ACC112 (cell line): ENCODE results near the gene BANF2.

ENCODE experiments used
- H2AFZ ChIP-seq: fragments of 200-600 bp; sonication (generic); one replicate; pipeline ENCODE4 v1.6.0; 2017; ENCODE audit warnings: antibody characterized with exemption, low read length; ENCODE audit not compliant: unreplicated experiment
- H3K27ac ChIP-seq: fragments of 200-600 bp; sonication (generic); 2 replicates; pipeline ENCODE4 v1.5.1; 2014; ENCODE audit warnings: low read depth, mild to moderate bottlenecking, antibody characterized with exemption, low read length, moderate library complexity
- H3K27me3 ChIP-seq: fragments of 200-600 bp; sonication (generic); 2 replicates; pipeline ENCODE4 v1.6.1; 2014; ENCODE audit warnings: mild to moderate bottlenecking, antibody characterized with exemption, low read length, moderate library complexity, mixed read lengths; ENCODE audit not compliant: insufficient read depth
- H3K36me3 ChIP-seq: fragments of 200-600 bp; sonication (generic); 2 replicates; pipeline ENCODE4 v1.6.1; 2016; ENCODE audit warnings: mild to moderate bottlenecking, antibody characterized with exemption, low read length, moderate library complexity, mixed read lengths; ENCODE audit not compliant: insufficient read depth
- H3K4me1 ChIP-seq: fragments of 200-600 bp; sonication (generic); one replicate; pipeline ENCODE4 v1.6.1; 2016; ENCODE audit warnings: low read length, mixed read lengths; ENCODE audit not compliant: insufficient read depth, unreplicated experiment, control insufficient read depth
- H3K4me3 ChIP-seq: fragments of 200-600 bp; sonication (generic); 2 replicates; pipeline ENCODE4 v1.5.1; 2014; ENCODE audit warnings: mild to moderate bottlenecking, low read depth, low read length
- H3K79me2 ChIP-seq: fragments of 200-600 bp; sonication (generic); one replicate; pipeline ENCODE4 v1.6.0; 2016; ENCODE audit warnings: low read length; ENCODE audit not compliant: control insufficient read depth, unreplicated experiment, insufficient read depth

BANF2 gene

DNA sequence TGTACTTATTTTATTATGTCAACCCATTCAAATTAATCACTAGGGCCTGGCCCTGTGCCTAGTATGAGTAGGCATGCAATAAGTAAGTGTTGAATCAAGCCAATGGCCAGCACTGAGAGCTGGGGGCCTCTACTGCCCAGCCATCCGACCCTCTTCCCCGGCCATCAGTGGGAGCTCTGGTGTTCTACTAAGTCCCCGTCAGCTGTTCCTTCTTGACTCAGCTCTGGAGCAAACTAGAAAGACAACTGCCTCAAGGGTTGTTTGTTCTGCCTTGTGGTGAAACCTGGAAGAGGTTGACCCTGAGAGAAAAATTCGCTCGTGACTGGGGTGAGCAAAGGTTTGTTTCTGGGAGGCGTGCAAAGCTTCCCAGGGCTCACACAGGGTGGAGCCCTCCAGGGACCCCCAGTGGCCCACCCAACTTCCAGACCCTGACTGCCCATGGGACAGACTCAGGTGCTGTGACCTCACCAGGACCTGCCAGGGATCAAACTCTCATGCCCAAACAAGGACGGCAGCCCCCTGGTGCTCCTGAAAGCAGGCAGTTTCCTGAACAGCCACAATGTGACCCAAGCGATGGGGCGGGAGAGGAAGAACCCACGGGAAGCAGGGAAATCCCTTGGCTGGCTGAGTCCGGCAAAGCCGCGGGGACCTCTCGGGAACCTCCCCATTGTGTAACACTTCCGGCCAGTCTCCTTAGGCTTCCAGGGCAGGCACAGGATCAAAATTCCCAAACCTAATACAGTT lies 50.4 kb downstream of the BANF2 start:
- no peaks in the 10 kb centered on the region for H3K79me2 ChIP-seq
- H3K4me1 ChIP-seq = peaks cover 23% of the 10 kb centered on the region
- no peaks in the 10 kb centered on the region for H3K36me3 ChIP-seq
- peak overlapping the region; percentile 3; the same call in 1 of the 2 replicates for H3K4me3 ChIP-seq
- H2AFZ ChIP-seq = peak overlapping the region; percentile 43
- H3K27ac ChIP-seq = peak overlapping the region; percentile 49; the same call in 1 of the 2 replicates
- H3K27me3 ChIP-seq = peaks cover 22% of the 10 kb centered on the region

DNA sequence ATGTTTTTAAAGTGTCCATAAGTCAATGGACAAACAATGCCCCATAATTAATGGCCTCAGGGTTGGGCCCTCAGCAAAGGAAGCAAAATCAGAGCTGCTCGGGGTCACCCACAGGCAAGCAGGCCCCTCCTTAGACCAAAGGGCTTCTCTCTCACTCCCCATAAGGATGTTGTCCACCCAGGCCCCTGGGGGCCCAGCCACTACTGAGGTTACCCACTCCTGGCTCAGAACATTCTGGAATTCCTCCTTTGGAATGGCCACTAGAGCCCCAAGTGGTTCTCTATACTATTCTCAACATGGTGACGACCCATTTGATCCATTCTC lies 50.9 kb downstream of the BANF2 start:
- no peak overlapping the region for H2AFZ ChIP-seq
- peaks cover 28% of the 10 kb centered on the region for H3K27me3 ChIP-seq
- H3K4me3 ChIP-seq = no peak overlapping the region
- H3K36me3 ChIP-seq = no peaks in the 10 kb centered on the region
- H3K27ac ChIP-seq = peak overlapping the region; percentile 23; the same call in 1 of the 2 replicates
- H3K79me2 ChIP-seq = no peaks in the 10 kb centered on the region
- peaks cover 23% of the 10 kb centered on the region for H3K4me1 ChIP-seq

DNA sequence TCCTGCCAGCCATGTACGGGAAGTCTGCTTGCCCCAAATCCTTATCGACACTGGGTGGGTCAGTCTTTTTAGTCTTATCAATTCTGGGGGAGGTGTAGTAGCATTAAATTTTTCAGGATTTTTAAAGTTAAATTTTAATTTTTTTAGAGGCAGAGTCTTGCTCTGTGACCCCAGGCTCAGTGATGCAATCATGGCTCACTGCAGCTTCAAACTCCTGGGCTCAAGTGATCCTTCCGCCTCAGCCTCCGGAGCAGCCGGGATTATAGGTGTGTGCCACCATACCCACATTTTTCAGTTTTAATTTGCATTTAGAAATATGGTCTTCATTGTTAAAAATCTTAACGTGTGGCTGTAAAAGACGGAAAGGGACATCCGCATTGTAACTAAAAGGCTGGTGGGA lies 51.9 kb downstream of the BANF2 start:
- Histone ChIP-seq H3K79me2 (no peaks in the 10 kb centered on the region), H3K4me3 (no peak overlapping the region), H3K4me1 (peaks cover 21% of the 10 kb centered on the region), H3K27me3 (peaks cover 36% of the 10 kb centered on the region), H3K27ac (no peak overlapping the region), H2AFZ (no peak overlapping the region), H3K36me3 (no peaks in the 10 kb centered on the region)

DNA sequence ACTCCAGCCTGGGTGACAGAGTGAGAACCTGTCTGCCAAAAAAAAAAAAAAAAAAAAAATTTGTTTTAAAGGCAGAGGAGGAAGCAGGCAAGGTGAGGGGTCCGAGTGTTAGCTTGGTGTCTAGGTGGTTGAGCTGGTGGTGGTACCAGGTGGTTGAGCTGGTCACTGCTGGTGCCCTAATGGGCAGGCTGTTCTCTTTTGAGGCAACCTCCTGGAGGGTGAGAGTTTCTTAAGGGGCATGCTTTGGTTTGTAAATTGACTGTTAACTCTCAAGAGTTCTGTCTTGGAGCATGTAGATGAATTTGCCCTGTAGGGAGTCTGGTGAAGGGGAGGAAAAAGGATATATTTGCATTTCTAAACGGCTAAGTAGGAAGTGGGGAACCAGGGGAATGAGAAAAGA lies 52.7 kb downstream of the BANF2 start:
- H3K27me3 ChIP-seq = peaks cover 40% of the 10 kb centered on the region
- H3K4me3 ChIP-seq = no peak overlapping the region
- H3K79me2 ChIP-seq = no peaks in the 10 kb centered on the region
- no peaks in the 10 kb centered on the region for H3K36me3 ChIP-seq
- no peak overlapping the region for H3K27ac ChIP-seq
- H2AFZ ChIP-seq = no peak overlapping the region
- peaks cover 14% of the 10 kb centered on the region for H3K4me1 ChIP-seq

DNA sequence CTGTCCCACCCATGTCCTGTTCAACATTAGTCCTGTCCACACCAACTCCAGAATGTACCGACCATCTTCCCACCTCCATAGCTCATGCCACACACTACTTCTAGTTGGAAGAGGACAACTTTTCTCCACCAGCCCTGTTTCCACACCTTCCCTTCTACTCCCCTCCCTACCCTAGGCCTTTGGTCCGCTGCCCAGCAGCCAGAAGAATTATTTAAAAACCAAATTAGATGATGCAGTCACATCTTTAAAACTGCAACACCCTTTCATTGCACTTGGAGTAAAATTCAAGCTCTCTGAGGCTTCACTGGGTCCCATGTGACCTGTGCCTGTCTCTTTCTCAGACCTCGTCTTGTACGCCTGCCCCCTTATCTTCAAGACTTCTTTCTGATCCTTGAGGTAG lies 53.8 kb downstream of the BANF2 start:
- Histone ChIP-seq H3K27me3 (peaks cover 40% of the 10 kb centered on the region), H2AFZ (no peak overlapping the region), H3K4me3 (no peak overlapping the region), H3K79me2 (no peaks in the 10 kb centered on the region), H3K36me3 (no peaks in the 10 kb centered on the region), H3K27ac (no peak overlapping the region), H3K4me1 (peaks cover 9% of the 10 kb centered on the region)

DNA sequence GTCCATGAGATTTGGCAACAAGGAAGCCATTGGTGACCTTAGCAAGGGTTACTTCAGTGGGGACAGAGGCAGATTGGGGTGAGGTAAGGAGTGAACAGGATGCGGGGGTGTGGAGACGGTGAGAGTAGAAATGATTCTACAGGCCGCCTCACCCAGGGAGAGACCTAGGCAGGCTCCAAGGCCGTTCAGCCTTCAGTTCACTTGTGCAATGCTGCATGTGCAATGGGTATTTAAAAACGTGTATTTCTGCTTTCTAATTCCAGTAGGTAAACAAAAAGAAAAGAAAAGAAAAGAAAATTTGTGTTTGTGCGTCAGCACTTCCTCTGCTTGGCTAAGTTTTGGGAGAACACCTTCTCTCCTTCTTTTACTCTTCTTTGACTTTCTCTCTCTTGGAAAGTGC lies 56.8 kb downstream of the BANF2 start:
- Histone ChIP-seq H3K27me3 (peaks cover 40% of the 10 kb centered on the region), H3K4me3 (no peak overlapping the region), H3K36me3 (no peaks in the 10 kb centered on the region), H3K27ac (no peak overlapping the region), H2AFZ (no peak overlapping the region), H3K79me2 (no peaks in the 10 kb centered on the region), H3K4me1 (no peaks in the 10 kb centered on the region)

DNA sequence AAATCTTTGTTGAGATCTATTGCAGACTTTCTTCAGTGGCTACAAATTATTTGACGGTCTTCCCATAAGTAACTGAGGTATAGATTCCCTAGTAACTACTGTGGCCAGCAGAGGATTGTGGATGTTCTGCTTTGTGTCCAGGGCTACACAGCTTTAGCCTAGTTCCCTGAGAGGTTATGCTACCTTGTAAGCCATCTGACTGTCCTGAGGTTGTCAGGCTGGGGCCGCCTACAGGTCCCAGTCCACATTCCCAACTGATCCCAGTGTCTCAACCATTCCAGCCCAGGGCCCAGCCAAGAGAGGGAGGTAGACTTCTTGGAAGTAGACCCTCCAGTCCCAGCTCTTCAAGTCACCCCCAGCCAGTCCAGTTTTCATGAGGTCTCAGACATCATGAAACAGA lies 57.7 kb downstream of the BANF2 start:
- Histone ChIP-seq H3K4me3 (no peak overlapping the region), H2AFZ (no peak overlapping the region)

DNA sequence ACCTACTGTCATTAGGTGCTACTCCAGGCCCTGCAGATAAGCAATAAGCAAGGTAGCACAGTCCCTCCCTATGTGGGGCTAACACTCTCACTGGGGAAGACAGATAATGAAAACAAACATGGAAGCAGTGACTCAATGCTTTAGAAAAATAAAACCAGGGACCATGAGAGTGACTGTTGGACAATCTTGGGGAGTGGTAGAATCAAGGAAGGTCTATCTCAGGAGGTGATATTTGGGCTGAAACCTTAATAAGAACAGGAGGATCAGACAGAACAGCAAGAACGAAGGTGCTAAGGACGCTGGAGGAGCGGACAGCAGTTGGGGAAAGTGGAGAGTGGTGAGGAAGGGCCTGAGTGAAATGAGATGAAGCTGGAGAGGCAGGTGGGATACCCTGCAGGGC lies 58.2 kb downstream of the BANF2 start:
- Histone ChIP-seq H3K79me2 (no peaks in the 10 kb centered on the region), H3K4me3 (no peak overlapping the region), H3K27ac (no peak overlapping the region), H3K27me3 (peaks cover 38% of the 10 kb centered on the region), H3K4me1 (no peaks in the 10 kb centered on the region), H2AFZ (no peak overlapping the region), H3K36me3 (no peaks in the 10 kb centered on the region)

More for the DNA sequence above, 57.7 kb downstream of the BANF2 start:
- H3K4me1 ChIP-seq = no peaks in the 10 kb centered on the region
- H3K36me3 ChIP-seq = no peaks in the 10 kb centered on the region
- H3K79me2 ChIP-seq = no peaks in the 10 kb centered on the region
- H3K27ac ChIP-seq = no peak overlapping the region
- peaks cover 40% of the 10 kb centered on the region for H3K27me3 ChIP-seq

DNA sequence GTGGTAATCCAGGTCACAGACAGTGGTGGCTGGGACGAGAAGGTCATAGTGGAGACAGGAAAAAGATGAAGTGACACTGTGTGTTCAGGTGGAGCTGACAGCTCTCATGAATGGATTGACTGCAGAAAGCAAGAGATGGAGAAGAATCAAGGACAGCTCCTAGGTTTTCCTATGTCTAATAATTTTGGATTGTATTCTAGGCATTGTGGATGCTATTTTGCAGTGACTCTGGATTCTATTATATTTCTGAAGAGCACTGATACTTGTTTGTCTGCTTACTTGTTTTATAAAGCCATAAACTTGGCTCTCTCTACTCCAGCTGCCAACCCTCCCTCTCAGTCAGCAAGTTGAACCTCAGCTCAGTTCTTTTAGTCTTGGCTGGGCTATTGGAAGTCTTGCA lies 58.7 kb downstream of the BANF2 start:
- Histone ChIP-seq H3K27ac (no peak overlapping the region), H3K4me1 (no peaks in the 10 kb centered on the region), H3K4me3 (no peak overlapping the region), H3K36me3 (no peaks in the 10 kb centered on the region), H2AFZ (no peak overlapping the region), H3K79me2 (no peaks in the 10 kb centered on the region), H3K27me3 (peaks cover 32% of the 10 kb centered on the region)

DNA sequence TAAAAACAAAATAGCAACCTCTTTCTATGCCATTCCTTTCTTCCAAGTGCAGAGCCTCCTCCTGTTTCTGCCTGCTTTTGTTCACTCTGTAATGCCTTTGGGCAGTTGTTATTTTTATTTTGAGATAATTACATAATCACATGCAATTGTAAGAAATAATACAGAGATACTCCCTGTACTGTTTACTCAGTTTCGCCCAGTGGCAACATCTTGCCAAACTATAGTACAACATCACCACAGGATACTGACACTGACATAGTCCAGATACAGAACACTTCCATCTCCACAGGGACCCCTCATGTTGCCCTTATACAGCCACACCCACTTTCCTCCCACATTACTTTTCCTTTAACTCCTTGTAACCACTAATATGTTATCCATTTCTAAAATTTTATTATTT lies 59.7 kb downstream of the BANF2 start:
- no peak overlapping the region for H3K4me3 ChIP-seq
- H2AFZ ChIP-seq = no peak overlapping the region
- no peaks in the 10 kb centered on the region for H3K79me2 ChIP-seq
- no peaks in the 10 kb centered on the region for H3K4me1 ChIP-seq
- no peaks in the 10 kb centered on the region for H3K36me3 ChIP-seq
- H3K27ac ChIP-seq = no peak overlapping the region
- H3K27me3 ChIP-seq = peaks cover 23% of the 10 kb centered on the region

DNA sequence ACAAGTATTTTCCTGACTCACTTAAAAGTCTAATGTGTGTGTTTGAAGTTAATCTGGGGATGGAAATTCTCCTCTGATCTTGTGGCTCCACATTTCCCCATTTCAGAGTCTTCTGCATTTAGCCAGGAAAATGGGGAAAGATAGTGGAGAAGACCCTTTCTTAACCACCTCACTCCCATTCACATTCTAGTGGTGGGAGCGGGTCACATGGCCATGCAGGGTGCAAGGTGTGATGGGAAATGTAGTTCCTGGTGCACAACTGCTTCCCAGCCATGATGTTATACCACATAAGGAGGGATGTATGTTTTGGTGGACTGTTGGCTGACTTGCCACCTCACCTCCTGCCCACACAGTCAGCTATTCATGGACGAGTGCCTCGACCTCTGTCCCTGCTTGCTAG lies 61.8 kb downstream of the BANF2 start:
- no peak overlapping the region for H3K4me3 ChIP-seq
- H3K4me1 ChIP-seq = no peaks in the 10 kb centered on the region
- no peak overlapping the region for H3K27ac ChIP-seq
- peaks cover 4% of the 10 kb centered on the region; the same call in 1 of the 2 replicates for H3K27me3 ChIP-seq
- H3K79me2 ChIP-seq = no peaks in the 10 kb centered on the region
- no peaks in the 10 kb centered on the region for H3K36me3 ChIP-seq
- no peak overlapping the region for H2AFZ ChIP-seq
